ENCODE data around the gene CENATAC.
"Not testable (repeated sequence)": the region's sequence is repeated elsewhere in the genome, so short reads cannot be mapped to it uniquely, and the experiment has no call there.

CENATAC gene

DNA sequence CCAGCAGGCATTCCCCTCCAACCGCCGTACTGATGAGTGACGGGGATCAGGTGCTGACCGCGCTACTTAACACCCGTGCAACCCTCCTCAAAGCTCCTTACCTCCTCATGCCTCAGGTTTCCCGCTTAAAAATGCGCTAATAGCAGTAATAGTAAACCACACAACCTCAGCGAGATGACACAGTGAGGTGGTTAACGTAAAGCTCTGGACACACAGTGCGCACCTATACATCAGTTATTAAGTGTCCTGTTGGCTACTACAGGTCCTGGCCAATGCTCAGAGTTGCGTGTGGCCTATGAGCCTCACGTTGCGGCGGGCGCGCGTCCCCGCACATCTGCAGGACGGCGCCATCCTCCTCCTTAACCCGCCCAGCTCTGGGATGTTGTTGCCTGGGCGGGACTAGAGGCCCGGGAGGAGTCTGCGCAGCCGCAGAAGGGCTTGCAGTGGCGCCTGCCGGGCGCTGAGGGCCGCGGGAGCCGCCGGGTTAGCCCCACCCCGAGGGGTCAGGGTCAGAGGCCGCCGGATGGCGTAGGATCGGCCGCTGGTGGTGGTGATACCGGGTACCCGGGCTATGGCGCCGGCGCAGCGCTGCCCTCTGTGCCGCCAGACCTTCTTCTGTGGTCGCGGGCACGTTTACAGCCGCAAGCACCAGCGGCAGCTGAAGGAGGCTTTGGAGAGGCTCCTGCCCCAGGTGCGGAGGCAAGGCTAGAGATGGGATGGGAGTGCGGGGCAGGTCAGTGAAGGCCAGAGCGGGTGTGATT lies at the start of gene CENATAC:
Gene CENATAC, plus strand, starts transcription at position 512 of the 761 bp plus-strand sequence. Its CDS starts 60 bp downstream, at position 572.
- DNase-seq: peak; percentile 64

DNA sequence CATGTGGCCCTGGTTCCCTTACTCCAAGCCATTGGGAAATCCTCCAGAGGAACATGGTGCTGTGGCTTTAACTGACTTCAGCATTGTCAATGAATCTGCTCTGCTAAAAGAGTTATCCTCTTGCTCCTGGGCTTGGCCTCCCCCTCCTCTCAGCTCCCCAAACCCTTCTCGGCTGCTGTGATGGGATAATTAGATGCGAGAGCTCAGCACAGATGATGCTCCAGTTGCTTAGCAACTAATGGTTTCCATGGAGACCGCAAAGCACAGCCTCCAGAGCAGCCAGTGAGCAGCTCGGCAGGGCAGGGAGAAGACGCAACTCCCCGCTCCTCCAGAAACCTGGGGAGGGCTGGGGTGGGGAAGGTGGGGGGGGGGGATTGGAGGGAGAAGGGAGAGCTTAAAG lies 44.7 kb upstream of the CENATAC start:
- DNase-seq: peak; percentile 11

GRCh38 chr11:118953976-118954375 lies 44.0 kb upstream of the CENATAC start:
- not testable (repeated sequence) for DNase-seq

GRCh38 chr11:118956094-118956846 lies 41.7 kb upstream of the CENATAC start, which contains the start of gene UPK2:
TSS of gene UPK2 (plus strand) at chr11:118956298. CDS start at chr11:118956351, 53 bp downstream.
- DNase-seq: peak; percentile 6

DNA sequence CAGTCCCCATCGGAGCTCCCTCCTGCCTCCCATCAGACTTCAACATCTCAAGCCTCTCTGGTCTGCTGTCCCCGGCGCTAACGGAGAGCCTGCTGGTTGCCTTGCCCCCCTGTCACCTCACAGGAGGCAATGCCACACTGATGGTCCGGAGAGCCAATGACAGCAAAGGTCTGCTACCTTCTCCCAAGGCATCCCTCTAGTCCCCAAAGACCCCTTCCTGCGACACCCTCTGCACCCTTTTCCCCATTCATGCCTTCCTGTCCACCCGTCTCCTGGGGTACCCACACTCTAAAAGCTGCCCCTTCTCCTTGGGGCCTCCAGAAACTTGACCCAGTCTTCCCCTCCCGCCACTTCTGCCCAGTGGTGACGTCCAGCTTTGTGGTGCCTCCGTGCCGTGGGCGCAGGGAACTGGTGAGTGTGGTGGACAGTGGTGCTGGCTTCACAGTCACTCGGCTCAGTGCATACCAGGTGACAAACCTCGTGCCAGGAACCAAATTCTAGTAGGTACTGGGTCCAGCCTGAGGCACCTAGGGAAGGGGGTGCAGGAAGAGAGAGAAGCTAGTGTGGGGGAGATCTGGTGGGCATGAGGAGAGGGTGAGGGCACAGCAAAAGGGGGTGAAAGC lies 41.0 kb upstream of the CENATAC start:
- DNase-seq: no peak

DNA sequence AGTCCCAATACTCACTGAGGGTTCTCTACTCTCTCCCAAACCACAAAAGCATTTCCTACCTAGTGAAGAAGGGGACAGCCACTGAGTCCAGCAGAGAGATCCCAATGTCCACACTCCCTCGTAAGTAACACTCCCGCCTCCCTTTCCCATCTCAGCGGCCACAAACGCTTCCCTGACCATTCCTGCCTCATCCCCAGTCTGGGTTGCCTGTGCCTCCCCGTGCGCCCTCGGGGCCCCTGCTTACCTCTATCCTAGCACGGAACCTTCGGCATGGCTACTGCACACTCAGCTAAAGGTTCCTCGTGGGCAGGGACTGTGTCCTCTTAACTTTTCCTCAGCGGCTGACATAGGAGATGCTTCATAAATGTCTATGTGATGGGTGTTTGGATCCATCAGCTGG lies 40.4 kb upstream of the CENATAC start:
- no peak for DNase-seq

DNA sequence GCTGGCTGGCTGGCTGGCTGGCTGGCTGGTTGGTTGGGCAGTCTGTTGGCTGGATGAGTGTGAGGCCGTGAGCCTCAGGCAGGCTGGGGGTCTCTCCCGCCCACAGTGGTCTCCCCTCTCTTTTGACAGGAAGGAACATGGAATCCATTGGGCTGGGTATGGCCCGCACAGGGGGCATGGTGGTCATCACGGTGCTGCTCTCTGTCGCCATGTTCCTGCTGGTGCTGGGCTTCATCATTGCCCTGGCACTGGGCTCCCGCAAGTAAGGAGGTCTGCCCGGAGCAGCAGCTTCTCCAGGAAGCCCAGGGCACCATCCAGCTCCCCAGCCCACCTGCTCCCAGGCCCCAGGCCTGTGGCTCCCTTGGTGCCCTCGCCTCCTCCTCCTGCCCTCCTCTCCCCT lies 40.0 kb upstream of the CENATAC start:
- DNase-seq: no peak

GRCh38 chr11:118958577-118958976 lies 39.4 kb upstream of the CENATAC start:
- DNase-seq: no peak

- DNase-seq: no peak
Measured at GRCh38 chr11:118961189-118961588, 36.7 kb upstream of the CENATAC start.

DNA sequence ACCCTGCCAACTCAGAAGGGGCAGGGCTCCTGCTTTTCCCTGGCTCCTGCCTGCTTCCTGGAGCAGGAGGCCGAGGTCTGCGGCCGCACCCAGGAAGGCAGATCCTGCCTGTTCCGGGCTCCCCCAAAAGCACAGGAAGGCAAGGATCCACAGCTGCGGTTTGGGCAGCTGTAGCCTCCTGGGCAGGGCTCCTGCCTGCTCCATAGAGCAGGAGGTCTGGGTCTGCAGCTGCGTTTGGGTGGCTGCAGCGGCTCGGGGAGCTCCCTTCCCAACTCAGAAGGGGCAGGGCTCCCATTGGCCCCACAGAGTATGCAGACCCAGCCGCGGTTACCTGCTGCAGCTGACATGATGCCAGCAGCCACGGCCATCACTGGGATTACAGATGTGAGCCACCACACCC lies 36.3 kb upstream of the CENATAC start:
- DNase-seq: no peak

DNA sequence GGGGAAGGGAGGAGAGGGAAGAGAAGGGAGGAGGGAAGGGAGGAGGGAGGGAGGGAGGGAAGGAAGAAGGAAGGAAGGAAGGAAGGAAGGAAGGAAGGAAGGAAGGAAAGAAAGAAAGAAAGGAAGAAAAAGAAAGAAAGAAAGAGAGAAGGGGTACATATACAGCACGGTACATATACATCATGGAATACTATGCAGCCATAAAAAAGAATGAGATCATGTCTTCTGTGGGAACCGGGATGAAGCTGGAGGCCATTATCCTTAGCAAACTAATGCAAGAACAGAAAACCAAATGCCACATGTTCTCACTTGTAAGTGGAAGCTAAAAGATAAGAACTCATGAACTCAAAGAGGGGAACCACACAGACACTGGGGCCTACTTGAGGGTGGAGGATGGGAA lies 28.4 kb upstream of the CENATAC start:
- not testable (repeated sequence) for DNase-seq

DNA sequence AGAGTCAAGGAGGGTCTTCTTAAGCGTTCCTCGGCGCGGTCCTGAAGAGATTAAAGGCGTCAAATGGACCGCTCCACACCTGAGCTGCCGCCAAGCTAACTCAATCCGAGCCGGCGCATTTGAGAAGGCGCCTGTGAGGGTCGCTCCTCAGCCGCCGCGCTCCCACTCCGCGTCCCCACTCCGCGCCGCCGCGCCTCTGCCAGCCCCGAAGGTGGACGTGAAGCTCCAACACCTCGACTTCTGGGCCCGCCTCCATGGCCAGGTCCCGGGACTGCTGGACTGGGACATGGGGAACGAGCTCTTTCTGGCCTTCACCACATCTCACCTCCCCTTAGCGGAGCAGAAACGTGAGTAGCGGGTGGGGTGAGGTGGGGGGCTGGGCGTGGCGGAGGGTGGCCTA lies 26.3 kb upstream of the CENATAC start, which contains the start of gene FOXR1:
Gene FOXR1, plus strand, starts transcription at position 116 of the 400 bp plus-strand sequence. Its CDS starts 171 bp downstream, at position 287.
- DNase-seq: no peak

GRCh38 chr11:118973985-118974384 lies 24.0 kb upstream of the CENATAC start:
- no peak for DNase-seq

DNA sequence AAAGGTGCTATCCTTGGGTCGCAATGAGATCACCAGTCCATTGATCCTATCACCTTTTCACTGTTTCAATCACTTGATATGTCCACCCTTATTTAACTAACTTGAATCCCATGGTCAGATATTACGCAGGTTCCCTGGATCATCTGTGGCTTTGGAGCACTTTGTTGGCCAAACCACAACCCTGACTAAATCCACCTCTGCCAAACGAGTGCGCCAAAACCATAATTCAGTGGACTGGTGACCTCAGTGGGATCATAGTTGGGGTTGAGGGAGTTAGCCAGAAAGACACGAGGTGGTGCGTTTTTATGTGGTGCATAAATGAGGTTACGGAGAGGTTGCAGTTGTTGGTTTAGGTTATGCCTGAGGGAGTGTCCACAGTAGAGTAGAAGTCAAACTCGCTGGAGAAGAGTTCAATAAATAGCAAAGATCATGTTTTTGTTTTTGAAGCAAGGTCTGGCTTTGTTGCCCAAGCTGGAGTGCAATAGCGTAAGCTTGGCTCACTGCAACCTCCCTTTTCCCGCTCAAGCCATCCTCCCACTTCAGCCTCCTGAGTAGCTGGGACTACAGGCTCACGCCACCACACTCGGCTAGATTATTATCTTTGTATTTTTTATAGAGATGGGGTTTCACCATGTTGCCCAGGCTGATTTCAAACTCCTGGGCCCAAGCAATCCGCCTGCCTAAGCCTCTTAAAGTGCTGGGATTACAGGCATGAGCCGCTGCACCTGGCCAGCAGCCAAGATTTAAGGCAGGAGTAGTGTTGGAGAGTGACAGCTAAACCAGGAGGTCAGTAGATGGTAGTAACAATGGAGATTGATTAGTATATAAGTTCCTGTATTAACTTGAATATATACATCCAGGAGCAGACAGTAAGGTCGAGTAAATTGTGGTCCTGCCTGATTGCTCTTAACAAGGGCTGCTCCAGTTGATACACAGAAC lies 21.9 kb upstream of the CENATAC start:
- DNase-seq: no peak

DNA sequence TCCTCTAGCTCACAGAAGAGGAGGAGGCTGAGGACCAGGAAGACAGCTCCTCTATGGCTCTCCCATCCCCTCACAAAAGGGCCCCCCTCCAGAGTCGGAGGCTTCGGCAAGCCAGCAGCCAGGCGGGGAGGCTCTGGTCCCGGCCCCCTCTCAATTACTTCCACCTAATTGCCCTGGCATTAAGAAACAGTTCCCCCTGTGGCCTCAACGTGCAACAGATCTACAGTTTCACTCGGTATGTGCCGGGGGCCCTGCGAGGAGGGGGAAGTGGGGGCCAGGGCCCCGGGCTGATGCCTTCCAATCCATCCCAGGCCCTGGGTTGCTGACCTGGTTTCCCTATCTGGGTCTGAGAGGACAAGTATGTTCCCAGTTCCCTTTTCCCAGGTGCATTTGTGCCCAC lies 18.5 kb upstream of the CENATAC start:
- no peak for DNase-seq

DNA sequence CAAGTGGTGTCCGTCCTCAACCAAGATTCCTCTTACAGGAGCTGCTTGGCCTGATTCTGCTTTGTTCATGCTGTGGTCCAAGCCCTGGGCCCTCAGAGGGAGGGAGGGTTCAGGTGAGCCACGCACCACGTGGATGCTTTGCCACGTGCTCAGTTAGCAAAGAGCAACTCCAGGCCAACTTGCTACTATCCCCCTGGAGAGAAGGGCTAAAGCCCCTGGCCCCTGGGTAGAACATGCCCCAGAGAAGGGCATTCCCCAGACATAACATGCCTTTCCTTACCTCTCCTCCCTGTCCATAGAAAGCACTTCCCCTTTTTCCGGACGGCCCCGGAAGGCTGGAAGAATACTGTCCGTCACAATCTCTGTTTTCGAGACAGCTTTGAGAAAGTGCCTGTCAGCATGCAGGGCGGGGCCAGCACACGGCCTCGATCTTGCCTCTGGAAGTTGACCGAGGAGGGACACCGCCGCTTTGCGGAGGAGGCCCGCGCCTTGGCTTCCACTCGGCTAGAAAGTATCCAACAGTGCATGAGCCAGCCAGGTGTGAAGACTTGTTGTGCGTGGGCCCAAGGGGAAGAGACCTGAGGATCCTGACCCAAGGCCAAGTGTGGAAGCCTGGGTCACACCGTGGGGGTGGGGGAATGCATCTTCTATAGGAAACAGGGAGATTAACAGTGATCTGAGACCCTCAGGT lies 17.6 kb upstream of the CENATAC start:
- DNase-seq: no peak

GRCh38 chr11:118984337-118984736 lies 13.6 kb upstream of the CENATAC start:
- DNase-seq: not testable (repeated sequence)

DNA sequence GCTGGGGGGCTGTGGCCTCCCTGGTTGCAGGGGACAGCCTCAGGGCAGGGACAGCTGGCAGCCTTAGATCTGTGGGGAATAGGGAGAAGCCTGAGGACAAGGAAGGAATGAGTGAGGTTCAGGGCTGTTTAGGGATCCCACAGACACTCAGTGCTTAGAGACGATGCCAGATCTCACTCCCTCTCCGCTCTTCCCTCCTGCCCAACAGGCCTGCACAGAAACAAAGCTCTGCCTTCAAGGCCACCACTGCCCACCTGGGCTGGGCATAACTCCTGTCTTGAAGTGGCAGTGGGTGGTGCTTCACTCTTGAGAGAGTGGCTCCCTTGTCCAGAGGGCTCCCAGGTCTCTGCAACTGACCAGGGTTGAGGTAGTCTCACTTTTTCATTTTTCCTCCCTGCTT lies 13.1 kb upstream of the CENATAC start:
- no peak for DNase-seq

DNA sequence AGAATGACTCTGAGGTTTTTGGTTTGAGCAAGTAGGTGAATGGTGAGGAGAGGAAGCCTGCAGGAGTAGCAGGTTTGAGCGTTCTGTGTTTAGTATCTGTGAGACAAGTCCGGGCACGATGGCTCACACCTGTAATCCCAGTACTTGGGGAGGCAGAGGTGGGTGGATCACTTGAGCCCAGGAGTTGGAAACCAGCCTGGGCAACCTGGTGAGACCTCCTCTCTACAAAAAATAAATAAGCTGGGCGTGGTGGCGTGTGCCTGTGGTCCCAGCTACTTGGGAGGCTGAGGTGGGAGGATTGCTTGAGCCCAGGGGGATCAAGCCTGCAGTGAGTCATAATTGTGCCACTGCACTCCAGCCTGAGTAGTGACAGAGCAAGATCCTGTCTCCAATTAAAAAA lies 9.7 kb upstream of the CENATAC start:
- no peak for DNase-seq

DNA sequence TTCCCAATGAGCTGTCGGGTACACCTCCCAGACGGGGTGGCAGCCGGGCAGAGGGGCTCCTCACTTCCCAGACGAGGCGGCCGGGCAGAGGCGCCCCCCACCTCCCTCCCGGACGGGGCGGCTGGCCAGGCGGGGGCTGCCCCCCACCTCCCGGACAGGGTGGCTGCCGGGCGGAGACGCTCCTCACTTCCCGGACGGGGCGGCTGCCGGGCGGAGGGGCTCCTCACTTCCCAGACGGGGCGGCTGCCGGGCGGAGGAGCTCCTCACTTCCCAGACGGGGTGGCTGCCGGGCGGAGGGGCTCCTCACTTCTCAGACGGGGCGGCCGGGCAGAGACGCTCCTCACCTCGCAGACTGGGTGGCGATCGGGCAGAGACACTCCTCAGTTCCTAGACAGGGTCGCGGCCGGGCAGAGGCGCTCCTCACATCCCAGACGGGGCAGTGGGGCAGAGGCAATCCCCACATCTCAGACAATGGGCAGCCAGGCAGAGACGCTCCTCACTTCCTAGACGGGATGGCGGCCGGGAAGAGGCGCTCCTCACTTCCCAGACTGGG lies 6.4 kb upstream of the CENATAC start:
- DNase-seq: not testable (repeated sequence)

DNA sequence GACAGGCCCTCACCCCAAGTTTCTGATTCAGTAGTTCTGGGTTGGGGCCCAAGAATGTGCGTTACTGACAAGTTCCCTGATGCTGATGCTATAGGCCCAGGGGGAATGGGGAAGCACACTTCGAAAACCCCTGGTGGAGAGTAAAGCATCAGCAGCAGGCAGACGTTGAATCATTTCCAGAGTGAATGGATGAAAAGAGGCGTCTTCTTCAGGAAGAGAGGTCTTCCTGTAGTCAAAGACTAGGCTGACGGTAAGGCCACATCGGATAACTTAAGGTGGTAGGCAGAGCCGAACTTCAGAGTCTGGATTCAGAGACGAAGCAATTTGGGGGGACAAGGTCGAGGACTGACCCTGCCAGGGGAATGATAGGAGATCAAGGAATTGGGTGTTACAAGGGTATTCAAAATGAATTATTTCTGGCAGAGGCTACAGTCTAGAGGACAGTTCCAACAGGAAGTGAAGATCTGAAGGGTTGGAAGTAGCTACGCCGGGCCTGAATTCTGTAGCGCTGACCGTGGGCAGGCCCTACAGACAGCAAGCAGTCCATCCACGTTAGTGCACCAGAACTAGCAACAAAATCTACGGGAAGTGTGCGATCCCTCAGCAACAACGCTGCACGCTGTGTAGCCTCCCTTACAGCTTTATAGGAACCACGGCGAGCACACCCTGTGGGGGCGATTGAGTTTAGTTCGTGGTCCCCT lies 862 bp upstream of the CENATAC start:
- DNase-seq: no peak

Data from DMS 273 treated with DMSO at 0.1 percent for 48 hours (cell line).